Stimulated activated CD8-positive, alpha-beta memory T cell treated with anti-CD3 and anti-CD28 coated beads, Interleukin-4, amount 100 ng/mL, for 48 hours (primary cell): ENCODE results near the gene ACE.
"Not testable (repeated sequence)": the region's sequence is repeated elsewhere in the genome, so short reads cannot be mapped to it uniquely, and the experiment has no call there.

ENCODE experiments used
- DNase-seq: peaks from one replicate; pipeline ENCODE4 v3.0.0-alpha.2; 2020

Gene ACE

GRCh38 chr17:63445065-63445464 is 31.8 kb upstream of the ACE start:
- no peak for DNase-seq

DNA sequence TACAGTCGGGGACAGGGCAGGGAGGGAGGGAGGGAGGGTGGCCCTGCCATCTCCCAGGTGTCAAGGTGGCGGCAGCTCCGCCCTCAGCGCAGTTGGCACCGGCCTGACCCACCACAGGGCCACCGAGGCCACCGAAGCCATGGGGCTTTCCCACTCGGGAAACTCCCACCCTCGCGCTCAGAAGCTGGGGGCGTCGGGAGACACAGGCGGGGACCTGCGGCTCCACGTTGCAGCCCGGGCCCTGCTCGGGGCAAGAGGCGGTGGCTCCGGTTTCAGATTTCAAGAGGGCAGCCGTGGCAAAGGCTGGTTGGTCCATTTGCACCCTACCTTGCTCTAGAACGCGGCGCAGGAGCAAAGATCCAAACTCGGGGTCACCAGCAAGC is 31.3 kb upstream of the ACE start:
- DNase-seq = peak; percentile 60

DNA sequence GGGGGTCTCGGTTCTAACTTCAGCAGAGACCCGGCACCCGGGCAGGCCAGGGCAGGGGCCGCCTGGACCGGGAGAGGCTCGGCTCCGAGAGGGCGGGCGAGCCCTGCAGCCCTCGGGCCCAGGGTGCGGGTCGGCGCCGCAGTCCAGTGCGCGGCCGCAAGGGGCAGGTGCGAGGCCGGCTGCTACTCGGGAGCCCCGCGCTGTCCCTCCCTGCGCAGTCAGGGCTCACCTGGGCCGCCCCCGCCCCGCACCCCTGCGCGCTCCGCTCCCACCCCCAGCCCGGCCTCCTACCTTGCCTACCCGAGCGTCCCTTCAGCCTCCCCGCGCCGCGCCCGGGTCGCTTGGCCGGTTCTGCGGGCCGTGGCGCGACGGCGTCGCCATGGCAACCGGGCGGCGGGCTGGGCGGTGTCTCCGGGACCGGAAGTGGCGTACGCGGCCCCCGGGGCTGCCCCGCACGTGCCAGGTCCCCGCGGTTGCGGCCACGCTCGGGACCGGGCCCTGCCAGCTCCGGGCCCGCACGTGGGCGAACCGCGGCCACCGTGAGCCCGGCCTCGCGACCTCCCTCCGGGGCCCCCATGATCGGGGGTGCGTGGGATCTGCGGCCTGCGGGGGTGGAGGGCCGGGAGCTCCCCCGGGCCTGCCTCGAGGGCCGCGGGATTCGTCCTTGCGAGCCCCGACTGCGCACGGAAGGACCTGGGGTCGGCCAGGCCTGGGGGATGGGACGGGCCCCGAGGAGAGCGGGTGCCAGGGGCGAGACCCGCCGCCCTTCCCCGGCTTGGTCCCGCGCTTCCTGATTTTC is 30.7 kb upstream of the ACE start, which contains the start of gene CYB561:
CYB561 (minus strand) TSS at position 353 of the 799 bp plus-strand sequence. CDS start 8,759 bp downstream, outside the sequence.
- DNase-seq = peak; percentile 77

GRCh38 chr17:63446753-63447470 is 29.9 kb upstream of the ACE start:
- DNase-seq = peak; percentile 63

DNA sequence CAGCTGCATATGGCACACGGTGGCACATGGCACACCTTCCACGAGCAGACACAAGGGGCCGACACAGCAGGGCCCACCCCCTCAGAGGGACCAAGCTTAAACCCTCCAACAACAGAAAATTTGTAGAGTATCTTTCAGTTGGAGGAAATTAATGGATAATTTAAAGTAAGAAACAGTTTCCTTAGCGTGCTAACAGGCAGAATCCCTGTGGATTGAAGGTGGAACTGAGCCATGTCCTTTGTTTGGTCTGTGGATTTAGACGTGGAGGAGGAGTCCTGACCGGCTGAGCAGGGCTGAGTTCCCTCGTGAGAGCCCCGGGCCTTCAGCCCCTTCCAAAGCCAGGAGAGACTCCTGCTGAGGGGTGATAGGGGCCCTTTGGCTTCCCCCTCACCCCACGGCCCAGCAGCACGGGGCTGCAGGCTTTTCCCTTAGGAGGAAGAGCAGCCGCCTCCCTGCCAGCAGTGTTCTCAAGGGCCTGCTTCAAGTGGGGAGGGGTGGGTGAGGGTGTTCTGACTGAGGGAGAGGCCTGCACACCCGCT is 29.3 kb upstream of the ACE start:
- DNase-seq = no peak

DNA sequence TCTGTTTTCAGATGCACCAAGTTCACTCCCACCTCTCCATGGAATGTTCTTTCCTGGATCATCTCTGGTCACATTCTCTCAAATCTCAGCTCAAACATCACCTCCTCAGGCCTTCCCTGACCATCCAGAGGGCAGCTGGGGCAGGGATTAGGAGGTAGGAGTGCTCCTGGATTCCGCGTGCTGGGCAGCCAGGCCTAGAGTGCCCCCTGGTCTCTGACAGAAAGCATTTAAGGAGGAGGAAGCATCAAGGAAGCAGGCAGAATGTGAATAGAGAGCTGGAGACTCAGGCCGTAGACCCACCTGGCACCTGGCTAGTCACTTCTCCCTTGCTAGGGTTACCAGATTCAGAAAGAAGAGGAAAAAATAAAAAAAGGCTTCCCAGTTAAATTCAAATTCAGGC is 28.2 kb upstream of the ACE start:
- no peak for DNase-seq

- DNase-seq = no peak
Observed at GRCh38 chr17:63450551-63450950, 26.3 kb upstream of the ACE start.

GRCh38 chr17:63451150-63451549 is 25.7 kb upstream of the ACE start:
- no peak for DNase-seq

- DNase-seq = no peak
Observed at GRCh38 chr17:63452046-63452961, 24.6 kb upstream of the ACE start.

DNA sequence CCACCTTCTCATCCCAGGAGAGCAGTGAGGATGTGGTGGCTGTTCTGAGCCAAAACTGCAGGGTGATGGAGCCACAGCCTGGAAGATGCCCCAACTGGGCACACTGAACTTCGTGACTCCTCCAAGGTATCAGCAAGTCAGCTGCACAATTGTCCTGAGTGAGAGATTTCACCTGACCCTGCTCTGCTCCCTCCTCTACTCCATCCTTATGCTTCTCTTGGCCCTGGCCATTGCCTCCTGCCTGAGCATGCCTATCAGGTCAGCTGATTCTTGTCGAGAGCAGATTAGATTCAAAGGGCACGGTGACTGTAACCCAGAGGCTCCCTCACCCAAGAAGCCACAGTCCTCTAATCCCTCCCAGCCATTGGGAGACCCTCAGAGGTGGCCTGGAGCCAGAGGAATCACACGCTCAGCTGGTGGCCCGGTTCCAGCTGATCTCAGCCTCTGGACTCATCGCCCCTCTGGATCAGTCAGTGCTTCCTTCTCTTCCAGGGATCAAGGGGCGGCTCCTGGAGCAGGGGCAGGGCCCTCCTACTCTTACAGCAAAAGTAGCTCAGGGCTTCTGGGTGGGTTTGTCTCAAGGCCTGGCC is 23.8 kb upstream of the ACE start:
- no peak for DNase-seq

- not testable (repeated sequence) for DNase-seq
Observed at GRCh38 chr17:63454357-63454756, 22.5 kb upstream of the ACE start.

- DNase-seq = no peak
Observed at GRCh38 chr17:63454915-63455314, 21.9 kb upstream of the ACE start.

DNA sequence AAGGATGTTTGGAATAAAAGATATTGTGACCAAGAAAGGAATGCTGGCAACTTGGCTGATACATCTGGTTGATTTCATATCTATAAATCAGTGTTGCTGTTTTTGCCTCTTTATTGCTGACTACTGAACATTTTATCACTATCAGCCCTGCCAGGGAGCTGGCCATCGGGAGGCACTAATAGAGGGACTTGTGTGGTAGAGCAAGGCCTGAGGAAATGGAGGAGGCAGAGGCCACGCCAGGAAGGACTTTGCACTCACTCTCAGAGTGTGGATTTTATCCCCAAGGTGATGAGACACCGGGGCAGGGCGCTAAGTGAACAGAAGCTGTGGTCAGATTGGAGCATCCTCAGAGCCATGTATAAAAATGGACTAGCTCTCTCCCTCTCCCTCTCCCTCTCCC is 21.4 kb upstream of the ACE start:
- DNase-seq = no peak

DNA sequence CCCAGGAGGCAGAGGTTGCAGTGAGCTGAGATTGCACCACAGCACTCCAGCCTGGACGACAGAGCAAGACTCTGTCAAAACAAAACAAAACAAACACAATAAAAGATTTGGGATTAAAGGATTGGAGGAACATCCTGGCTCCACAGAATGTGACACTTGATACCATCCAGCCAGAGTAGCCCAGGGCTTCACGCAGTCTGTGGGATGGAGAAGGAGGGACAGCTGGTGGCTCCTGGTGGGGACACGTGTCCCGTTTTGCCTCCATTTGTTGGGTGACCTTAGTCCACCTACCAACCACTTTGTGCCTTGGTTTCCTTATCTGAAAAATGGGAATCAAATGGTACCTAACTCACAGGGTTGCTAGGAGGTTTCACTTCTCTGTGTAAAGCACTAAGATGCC is 18.4 kb upstream of the ACE start:
- no peak for DNase-seq

GRCh38 chr17:63460018-63460417 is 16.8 kb upstream of the ACE start:
- DNase-seq = no peak

- no peak for DNase-seq
Observed at GRCh38 chr17:63463771-63464170, 13.1 kb upstream of the ACE start.

GRCh38 chr17:63464691-63465236 is 12.1 kb upstream of the ACE start:
- DNase-seq = no peak

DNA sequence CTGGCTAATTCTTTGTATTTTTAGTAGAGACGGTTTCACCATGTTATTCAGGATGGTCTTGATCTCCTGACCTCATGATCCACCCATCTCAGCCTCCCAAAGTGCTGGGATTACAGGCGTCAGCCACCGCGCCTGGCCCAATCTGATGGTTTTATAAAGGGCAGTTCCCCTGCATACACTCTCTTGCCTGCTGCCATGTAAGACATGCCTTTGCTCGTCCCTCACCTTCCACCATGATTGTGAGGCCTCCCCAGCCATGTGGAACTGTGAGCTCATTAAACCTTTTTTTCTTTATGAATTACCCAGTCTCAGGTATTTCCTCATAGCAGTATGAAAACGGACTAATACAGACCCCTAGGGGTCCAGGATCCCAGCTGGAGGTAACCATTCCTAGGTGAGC is 8.8 kb upstream of the ACE start:
- DNase-seq = not testable (repeated sequence)

GRCh38 chr17:63474174-63474573 is 2.7 kb upstream of the ACE start:
- no peak for DNase-seq

DNA sequence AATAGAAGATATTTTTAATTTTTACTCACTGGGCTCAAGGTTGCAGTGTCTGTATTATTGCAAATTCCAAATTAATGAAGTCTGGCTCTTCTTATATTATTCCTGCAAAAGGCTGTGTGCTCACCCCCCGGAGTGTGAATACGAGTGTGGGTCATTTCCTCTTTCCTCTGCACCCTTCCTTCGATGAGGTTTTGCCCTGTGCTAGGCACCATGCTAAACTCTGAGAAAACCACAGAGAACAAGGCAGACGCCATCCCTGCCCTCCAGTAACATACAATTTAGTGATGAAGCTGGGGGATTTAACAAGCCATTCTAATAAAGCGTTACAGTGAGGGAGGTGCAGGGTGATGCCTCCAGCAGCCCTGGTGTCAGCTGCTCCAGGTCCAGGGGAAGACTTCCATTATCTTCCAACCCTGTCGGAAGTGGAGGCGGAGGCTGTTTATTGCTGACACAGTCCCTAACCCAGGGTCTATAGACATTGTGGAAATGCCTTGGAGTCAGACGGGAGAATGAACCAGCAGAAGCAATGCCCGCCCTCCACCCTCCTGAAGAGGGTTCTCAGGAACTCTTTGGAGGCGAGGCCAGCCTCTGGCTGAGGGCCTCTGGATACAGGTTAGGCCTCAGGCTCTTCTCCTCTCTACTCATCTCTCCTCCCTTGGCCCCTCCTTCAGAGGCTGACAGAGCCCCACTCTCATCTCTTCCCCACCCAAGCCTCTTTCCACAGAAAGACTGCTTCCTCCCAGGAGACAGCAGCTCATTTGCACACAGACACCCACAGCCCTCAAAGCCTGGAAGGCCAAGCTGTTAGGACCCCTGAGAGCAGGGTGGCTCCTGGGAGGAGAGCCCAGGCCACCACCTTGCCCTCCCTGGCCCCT is 2.0 kb upstream of the ACE start:
- DNase-seq = no peak
